ENCODE results near the gene CA10.

The CA10 gene

GRCh38 chr17:51904379-51904778 lies 254.1 kb downstream of the CA10 start:
- H3K27me3 ChIP-seq (ENCODE audit: low read depth, low read length): no peaks in the 10 kb centered on the region
- H3K9me3 ChIP-seq (ENCODE audit: control insufficient read depth in 1 of 2, low read length in 2 of 2): no peaks in the 10 kb centered on the region
- no peaks in the 10 kb centered on the region for H3K36me3 ChIP-seq (ENCODE audit: control insufficient read depth in 1 of 2, insufficient read depth in 2 of 2, low read length in 2 of 2)
- H3K4me1 ChIP-seq (ENCODE audit: control insufficient read depth in 1 of 2, insufficient read depth in 2 of 2, low read length in 2 of 2): no peaks in the 10 kb centered on the region
- H3K4me3 ChIP-seq (ENCODE audit: low read depth in 1 of 2, low read length in 2 of 2): no peak overlapping the region
- H3K27ac ChIP-seq (ENCODE audit: low read length): no peak overlapping the region

- Histone ChIP-seq H3K9me3 (ENCODE audit: control insufficient read depth in 1 of 2, low read length in 2 of 2) (no peaks in the 10 kb centered on the region), H3K27me3 (ENCODE audit: low read depth, low read length) (no peaks in the 10 kb centered on the region), H3K27ac (ENCODE audit: low read length) (no peak overlapping the region), H3K4me1 (ENCODE audit: control insufficient read depth in 1 of 2, insufficient read depth in 2 of 2, low read length in 2 of 2) (no peaks in the 10 kb centered on the region), H3K36me3 (ENCODE audit: control insufficient read depth in 1 of 2, insufficient read depth in 2 of 2, low read length in 2 of 2) (no peaks in the 10 kb centered on the region), H3K4me3 (ENCODE audit: low read depth in 1 of 2, low read length in 2 of 2) (no peak overlapping the region)
Measured at GRCh38 chr17:51901242-51901641, 257.3 kb downstream of the CA10 start.

GRCh38 chr17:51891936-51892335 lies 266.6 kb downstream of the CA10 start:
- H3K27me3 ChIP-seq (ENCODE audit: low read depth, low read length): no peaks in the 10 kb centered on the region
- no peaks in the 10 kb centered on the region for H3K4me1 ChIP-seq (ENCODE audit: control insufficient read depth in 1 of 2, insufficient read depth in 2 of 2, low read length in 2 of 2)
- no peak overlapping the region for H3K4me3 ChIP-seq (ENCODE audit: low read depth in 1 of 2, low read length in 2 of 2)
- H3K9me3 ChIP-seq (ENCODE audit: control insufficient read depth in 1 of 2, low read length in 2 of 2): no peaks in the 10 kb centered on the region
- H3K27ac ChIP-seq (ENCODE audit: low read length): no peak overlapping the region
- H3K36me3 ChIP-seq (ENCODE audit: control insufficient read depth in 1 of 2, insufficient read depth in 2 of 2, low read length in 2 of 2): no peaks in the 10 kb centered on the region

- Histone ChIP-seq H3K36me3 (ENCODE audit: control insufficient read depth in 1 of 2, insufficient read depth in 2 of 2, low read length in 2 of 2) (no peaks in the 10 kb centered on the region), H3K9me3 (ENCODE audit: control insufficient read depth in 1 of 2, low read length in 2 of 2) (no peaks in the 10 kb centered on the region), H3K27ac (ENCODE audit: low read length) (no peak overlapping the region), H3K4me1 (ENCODE audit: control insufficient read depth in 1 of 2, insufficient read depth in 2 of 2, low read length in 2 of 2) (no peaks in the 10 kb centered on the region), H3K27me3 (ENCODE audit: low read depth, low read length) (no peaks in the 10 kb centered on the region), H3K4me3 (ENCODE audit: low read depth in 1 of 2, low read length in 2 of 2) (no peak overlapping the region)
Measured at GRCh38 chr17:51890710-51891109, 267.8 kb downstream of the CA10 start.

- Histone ChIP-seq H3K27me3 (ENCODE audit: low read depth, low read length) (no peaks in the 10 kb centered on the region), H3K4me1 (ENCODE audit: control insufficient read depth in 1 of 2, insufficient read depth in 2 of 2, low read length in 2 of 2) (no peaks in the 10 kb centered on the region), H3K4me3 (ENCODE audit: low read depth in 1 of 2, low read length in 2 of 2) (no peak overlapping the region), H3K9me3 (ENCODE audit: control insufficient read depth in 1 of 2, low read length in 2 of 2) (no peaks in the 10 kb centered on the region), H3K36me3 (ENCODE audit: control insufficient read depth in 1 of 2, insufficient read depth in 2 of 2, low read length in 2 of 2) (no peaks in the 10 kb centered on the region), H3K27ac (ENCODE audit: low read length) (no peak overlapping the region)
Measured at GRCh38 chr17:51888816-51889215, 269.7 kb downstream of the CA10 start.

- Histone ChIP-seq H3K36me3 (ENCODE audit: control insufficient read depth in 1 of 2, insufficient read depth in 2 of 2, low read length in 2 of 2) (no peaks in the 10 kb centered on the region), H3K27me3 (ENCODE audit: low read depth, low read length) (no peaks in the 10 kb centered on the region), H3K4me1 (ENCODE audit: control insufficient read depth in 1 of 2, insufficient read depth in 2 of 2, low read length in 2 of 2) (no peaks in the 10 kb centered on the region), H3K9me3 (ENCODE audit: control insufficient read depth in 1 of 2, low read length in 2 of 2) (no peaks in the 10 kb centered on the region), H3K27ac (ENCODE audit: low read length) (no peak overlapping the region), H3K4me3 (ENCODE audit: low read depth in 1 of 2, low read length in 2 of 2) (no peak overlapping the region)
Measured at GRCh38 chr17:51876986-51877385, 281.5 kb downstream of the CA10 start.

GRCh38 chr17:51873302-51873701 lies 285.2 kb downstream of the CA10 start:
- Histone ChIP-seq H3K4me3 (ENCODE audit: low read depth in 1 of 2, low read length in 2 of 2) (no peak overlapping the region), H3K27me3 (ENCODE audit: low read depth, low read length) (no peaks in the 10 kb centered on the region), H3K36me3 (ENCODE audit: control insufficient read depth in 1 of 2, insufficient read depth in 2 of 2, low read length in 2 of 2) (no peaks in the 10 kb centered on the region), H3K27ac (ENCODE audit: low read length) (no peak overlapping the region), H3K4me1 (ENCODE audit: control insufficient read depth in 1 of 2, insufficient read depth in 2 of 2, low read length in 2 of 2) (no peaks in the 10 kb centered on the region), H3K9me3 (ENCODE audit: control insufficient read depth in 1 of 2, low read length in 2 of 2) (no peaks in the 10 kb centered on the region)

- H3K27me3 ChIP-seq (ENCODE audit: low read depth, low read length): no peaks in the 10 kb centered on the region
- H3K9me3 ChIP-seq (ENCODE audit: control insufficient read depth in 1 of 2, low read length in 2 of 2): no peaks in the 10 kb centered on the region
- H3K4me1 ChIP-seq (ENCODE audit: control insufficient read depth in 1 of 2, insufficient read depth in 2 of 2, low read length in 2 of 2): no peaks in the 10 kb centered on the region
- no peak overlapping the region for H3K27ac ChIP-seq (ENCODE audit: low read length)
- H3K4me3 ChIP-seq (ENCODE audit: low read depth in 1 of 2, low read length in 2 of 2): no peak overlapping the region
- H3K36me3 ChIP-seq (ENCODE audit: control insufficient read depth in 1 of 2, insufficient read depth in 2 of 2, low read length in 2 of 2): no peaks in the 10 kb centered on the region
Measured at GRCh38 chr17:51869387-51869786, 289.1 kb downstream of the CA10 start.

GRCh38 chr17:51860954-51861561 lies 297.5 kb downstream of the CA10 start:
- H3K36me3 ChIP-seq (ENCODE audit: control insufficient read depth in 1 of 2, insufficient read depth in 2 of 2, low read length in 2 of 2): no peaks in the 10 kb centered on the region
- no peaks in the 10 kb centered on the region for H3K4me1 ChIP-seq (ENCODE audit: control insufficient read depth in 1 of 2, insufficient read depth in 2 of 2, low read length in 2 of 2)
- H3K27ac ChIP-seq (ENCODE audit: low read length): no peak overlapping the region

GRCh38 chr17:51857052-51857597 lies 301.4 kb downstream of the CA10 start:
- Histone ChIP-seq H3K36me3 (ENCODE audit: control insufficient read depth in 1 of 2, insufficient read depth in 2 of 2, low read length in 2 of 2) (no peaks in the 10 kb centered on the region), H3K9me3 (ENCODE audit: control insufficient read depth in 1 of 2, low read length in 2 of 2) (no peaks in the 10 kb centered on the region), H3K4me1 (ENCODE audit: control insufficient read depth in 1 of 2, insufficient read depth in 2 of 2, low read length in 2 of 2) (no peaks in the 10 kb centered on the region), H3K4me3 (ENCODE audit: low read depth in 1 of 2, low read length in 2 of 2) (no peak overlapping the region), H3K27ac (ENCODE audit: low read length) (no peak overlapping the region), H3K27me3 (ENCODE audit: low read depth, low read length) (no peaks in the 10 kb centered on the region)

More at GRCh38 chr17:51860954-51861561, 297.5 kb downstream of the CA10 start:
- Histone ChIP-seq H3K9me3 (ENCODE audit: control insufficient read depth in 1 of 2, low read length in 2 of 2) (no peaks in the 10 kb centered on the region), H3K4me3 (ENCODE audit: low read depth in 1 of 2, low read length in 2 of 2) (no peak overlapping the region), H3K27me3 (ENCODE audit: low read depth, low read length) (no peaks in the 10 kb centered on the region)

- H3K4me1 ChIP-seq (ENCODE audit: control insufficient read depth in 1 of 2, insufficient read depth in 2 of 2, low read length in 2 of 2): no peaks in the 10 kb centered on the region
- no peak overlapping the region for H3K4me3 ChIP-seq (ENCODE audit: low read depth in 1 of 2, low read length in 2 of 2)
- no peak overlapping the region for H3K27ac ChIP-seq (ENCODE audit: low read length)
- no peaks in the 10 kb centered on the region for H3K9me3 ChIP-seq (ENCODE audit: control insufficient read depth in 1 of 2, low read length in 2 of 2)
- H3K27me3 ChIP-seq (ENCODE audit: low read depth, low read length): no peaks in the 10 kb centered on the region
- H3K36me3 ChIP-seq (ENCODE audit: control insufficient read depth in 1 of 2, insufficient read depth in 2 of 2, low read length in 2 of 2): no peaks in the 10 kb centered on the region
Measured at GRCh38 chr17:51855806-51856205, 302.7 kb downstream of the CA10 start.

- Histone ChIP-seq H3K4me3 (ENCODE audit: low read depth in 1 of 2, low read length in 2 of 2) (no peak overlapping the region), H3K9me3 (ENCODE audit: control insufficient read depth in 1 of 2, low read length in 2 of 2) (no peaks in the 10 kb centered on the region), H3K36me3 (ENCODE audit: control insufficient read depth in 1 of 2, insufficient read depth in 2 of 2, low read length in 2 of 2) (no peaks in the 10 kb centered on the region), H3K27me3 (ENCODE audit: low read depth, low read length) (no peaks in the 10 kb centered on the region), H3K27ac (ENCODE audit: low read length) (no peak overlapping the region), H3K4me1 (ENCODE audit: control insufficient read depth in 1 of 2, insufficient read depth in 2 of 2, low read length in 2 of 2) (no peaks in the 10 kb centered on the region)
Measured at GRCh38 chr17:51853857-51854256, 304.7 kb downstream of the CA10 start.
